OCI-LY1 (cell line): ENCODE data around the gene SPIN3.

ENCODE experiments used
- H2AFZ ChIP-seq: fragments of 200-600 bp; sonication (generic), shearing (Covaris generic); 2 replicates; pipeline ENCODE4 v1.6.0; 2014; ENCODE audit warnings: antibody characterized with exemption, mild to moderate bottlenecking, low read length
- H3F3A ChIP-seq: fragments of 200-600 bp; sonication (generic), shearing (Covaris generic); 2 replicates; pipeline ENCODE4 v1.6.0; 2014; ENCODE audit warnings: mild to moderate bottlenecking, antibody characterized with exemption, low read length, moderate library complexity; ENCODE audit not compliant: insufficient read depth
- H3K27ac ChIP-seq: fragments of 200-600 bp; sonication (generic); 2 replicates; pipeline ENCODE4 v1.5.1; 2014; ENCODE audit warnings: low read length, mixed run types, mild to moderate bottlenecking, low read depth; ENCODE audit not compliant: poor library complexity, severe bottlenecking
- H3K27me3 ChIP-seq: fragments of 200-600 bp; sonication (generic); 2 replicates; pipeline ENCODE4 v1.6.0; 2014; ENCODE audit warnings: antibody characterized with exemption, mild to moderate bottlenecking, low read length, moderate library complexity; ENCODE audit not compliant: insufficient read depth
- H3K36me3 ChIP-seq: fragments of 200-600 bp; sonication (generic); 2 replicates; pipeline ENCODE4 v1.6.1; 2014; ENCODE audit warnings: mild to moderate bottlenecking, antibody characterized with exemption, low read length, moderate library complexity, mixed read lengths; ENCODE audit not compliant: insufficient read depth
- H3K4me1 ChIP-seq: fragments of 200-600 bp; sonication (generic); 2 replicates; pipeline ENCODE4 v1.5.1; 2014; ENCODE audit warnings: mild to moderate bottlenecking, low read length, moderate library complexity; ENCODE audit not compliant: insufficient read depth, severe bottlenecking
- H3K4me2 ChIP-seq: fragments of 200-600 bp; sonication (generic), shearing (Covaris generic); 2 replicates; pipeline ENCODE4 v1.6.1; 2014; ENCODE audit warnings: low read length
- H3K4me3 ChIP-seq: fragments of 200-600 bp; sonication (generic); 2 replicates; pipeline ENCODE4 v1.5.1; 2014; ENCODE audit warnings: low read length, low read depth, mild to moderate bottlenecking, mixed read lengths; ENCODE audit not compliant: poor library complexity, severe bottlenecking
- H3K79me2 ChIP-seq: fragments of 200-600 bp; shearing (Covaris generic); 2 replicates; pipeline ENCODE4 v1.6.1; 2016; ENCODE audit warnings: mixed run types, low read length, mixed read lengths; ENCODE audit not compliant: insufficient read depth
- H3K9ac ChIP-seq: fragments of 200-600 bp; sonication (generic), shearing (Covaris generic); 2 replicates; pipeline ENCODE4 v1.6.1; 2014; ENCODE audit warnings: mild to moderate bottlenecking, low read length, mixed read lengths
- H3K9me2 ChIP-seq: fragments of 200-600 bp; sonication (generic), shearing (Covaris generic); 2 replicates; pipeline ENCODE4 v1.6.1; 2014; ENCODE audit warnings: low read depth, mild to moderate bottlenecking, low read length, mixed read lengths
- H3K9me3 ChIP-seq: fragments of 200-600 bp; shearing (Covaris generic); 2 replicates; pipeline ENCODE4 v1.6.1; 2014; ENCODE audit warnings: low read length, mixed read lengths
- H4K20me1 ChIP-seq: fragments of 200-600 bp; sonication (generic), shearing (Covaris generic); 2 replicates; pipeline ENCODE4 v1.6.0; 2016; ENCODE audit warnings: mild to moderate bottlenecking, low read length; ENCODE audit not compliant: insufficient read depth
- CTCF ChIP-seq: fragments of 200-600 bp; sonication (generic), shearing (Covaris generic); IDR thresholded peaks from 2 replicates; pipeline ENCODE4 v1.5.1; 2017; ENCODE audit warnings: mild to moderate bottlenecking, antibody characterized with exemption, low read length, moderate library complexity, mixed read lengths
- EZH2 ChIP-seq: fragments of 200-600 bp; sonication (generic), shearing (Covaris generic); IDR thresholded peaks from 2 replicates; pipeline ENCODE4 v1.8.0; 2017; ENCODE audit warnings: borderline replicate concordance, mixed run types, mild to moderate bottlenecking, antibody characterized with exemption, low read length, moderate library complexity, mixed read lengths

Gene SPIN3

GRCh38 chrX:56943264-56943663 is 52.1 kb downstream of the SPIN3 start:
- H3K27ac ChIP-seq: no peak overlapping the region
- no peaks in the 10 kb centered on the region for H3K4me1 ChIP-seq
- H3K9me2 ChIP-seq: no peaks in the 10 kb centered on the region
- no peak overlapping the region for H3K4me2 ChIP-seq
- no peaks in the 10 kb centered on the region for H3K36me3 ChIP-seq
- no peak overlapping the region for H3K9ac ChIP-seq
- no peaks in the 10 kb centered on the region for H3K9me3 ChIP-seq
- TF ChIP-seq CTCF: no peak
- TF ChIP-seq EZH2: no peak
- H3F3A ChIP-seq: no peaks in the 10 kb centered on the region
- no peak overlapping the region for H3K4me3 ChIP-seq
- no peak overlapping the region for H2AFZ ChIP-seq
- H3K27me3 ChIP-seq: no peaks in the 10 kb centered on the region
- no peaks in the 10 kb centered on the region for H4K20me1 ChIP-seq
- no peaks in the 10 kb centered on the region for H3K79me2 ChIP-seq
